ENCODE measurements around the gene NUP93. TPM values are rescaled to one million over a fixed set of nuclear protein-coding genes. Genes with fewer than 3 reads are reported as not detected.

The NUP93 gene
- total RNA-seq, 1 experiment from 2014 or later = 136 TPM

DNA sequence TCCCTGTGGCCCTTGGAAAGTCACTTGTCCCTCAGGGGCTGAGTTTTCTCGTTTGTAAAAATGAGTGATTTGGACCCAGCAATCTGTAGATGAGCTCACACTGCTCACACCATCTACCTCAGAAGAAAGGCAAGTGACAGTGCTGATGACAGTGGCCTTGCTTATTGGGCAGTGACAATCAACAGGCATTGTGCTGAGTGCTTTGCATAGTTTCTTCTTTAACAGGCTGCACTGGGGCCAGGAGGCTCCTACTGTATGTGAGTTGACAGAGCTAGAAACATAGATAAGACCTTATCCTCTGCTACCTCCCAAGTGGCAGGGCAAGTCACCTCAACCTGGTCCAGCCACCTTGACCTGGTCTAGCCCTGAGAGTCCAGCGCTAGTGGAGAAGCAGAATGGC, 105.4 kb downstream of the NUP93 start:
- no peak for DNase-seq (ENCODE audit: low spot score)
- in situ Hi-C loops (cut with HindIII; ENCODE audit: low sequenced_read_pairs) = no loop called here

DNA sequence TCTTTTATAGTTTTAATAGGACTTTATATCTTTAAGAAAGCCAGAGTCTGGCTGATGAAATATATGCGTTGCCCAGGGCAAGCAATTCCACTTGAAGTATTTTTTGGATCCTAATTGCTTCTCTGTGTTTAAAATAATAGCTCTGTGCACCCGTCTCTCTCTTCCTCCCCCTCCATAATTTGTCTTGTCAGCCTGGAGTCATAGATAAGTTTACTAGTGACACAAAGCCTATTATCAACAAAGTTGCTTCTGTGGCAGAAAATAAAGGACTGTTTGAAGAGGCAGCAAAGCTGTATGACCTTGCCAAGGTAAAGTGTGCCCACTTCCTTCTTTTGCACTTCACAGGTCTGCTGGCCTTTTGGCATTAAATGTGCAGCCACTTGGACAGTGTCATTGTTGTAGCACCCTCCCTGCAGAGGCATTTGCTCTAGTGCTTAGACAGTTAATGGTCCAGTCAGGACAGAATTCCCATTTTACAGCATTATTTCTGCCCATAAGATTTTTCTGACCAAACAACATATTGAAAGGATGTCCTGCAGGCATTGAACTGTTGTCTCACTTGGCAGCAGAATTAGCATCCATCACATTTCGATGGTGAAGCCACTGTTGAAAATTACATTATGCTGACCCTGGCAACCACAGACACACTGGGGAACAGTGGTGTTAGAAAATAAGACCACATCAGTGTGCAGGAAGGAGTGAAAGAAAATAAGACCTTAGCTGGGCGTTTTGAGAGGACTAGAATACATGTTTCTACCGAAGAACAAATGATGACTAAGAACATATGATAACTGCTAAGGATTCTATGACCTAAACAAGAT, 106.7 kb downstream of the NUP93 start:
- no peak for DNase-seq (ENCODE audit: low spot score)
- in situ Hi-C loops (cut with HindIII; ENCODE audit: low sequenced_read_pairs) = no loop called here

DNA sequence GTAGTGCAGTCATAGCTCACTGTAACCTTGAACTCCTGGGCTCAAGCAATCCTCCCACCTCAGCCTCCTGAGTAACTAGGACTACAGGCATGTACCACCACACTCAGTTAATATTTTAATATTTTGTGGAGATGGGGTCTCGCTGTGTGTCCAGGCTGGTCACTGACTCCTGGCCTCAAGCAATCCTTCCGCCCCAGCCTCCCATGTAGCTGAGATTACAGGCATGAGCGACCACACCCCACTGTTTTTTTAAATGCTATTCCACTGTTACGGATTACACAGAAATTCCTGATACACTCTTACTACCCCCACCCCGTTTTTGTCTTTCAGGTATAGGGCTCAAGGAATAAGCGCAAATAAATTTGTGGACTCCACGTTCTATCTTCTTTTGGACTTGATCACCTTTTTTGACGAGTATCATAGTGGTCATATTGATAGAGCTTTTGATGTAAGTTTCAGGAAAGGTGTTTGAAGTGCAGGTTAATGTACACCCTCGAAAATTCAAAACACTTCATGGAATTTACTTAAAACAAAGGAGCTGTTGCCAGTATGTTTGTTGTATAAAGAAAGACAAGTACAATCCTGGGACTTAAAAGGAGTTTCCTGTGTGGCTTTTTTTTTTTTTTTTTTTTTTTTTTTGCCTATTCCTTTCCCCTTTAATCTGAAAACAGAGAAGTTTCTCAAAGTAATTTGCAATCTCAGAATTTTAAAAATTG, 108.9 kb downstream of the NUP93 start:
- no peak for DNase-seq (ENCODE audit: low spot score)
- in situ Hi-C loops (cut with HindIII; ENCODE audit: low sequenced_read_pairs) = no loop called here

DNA sequence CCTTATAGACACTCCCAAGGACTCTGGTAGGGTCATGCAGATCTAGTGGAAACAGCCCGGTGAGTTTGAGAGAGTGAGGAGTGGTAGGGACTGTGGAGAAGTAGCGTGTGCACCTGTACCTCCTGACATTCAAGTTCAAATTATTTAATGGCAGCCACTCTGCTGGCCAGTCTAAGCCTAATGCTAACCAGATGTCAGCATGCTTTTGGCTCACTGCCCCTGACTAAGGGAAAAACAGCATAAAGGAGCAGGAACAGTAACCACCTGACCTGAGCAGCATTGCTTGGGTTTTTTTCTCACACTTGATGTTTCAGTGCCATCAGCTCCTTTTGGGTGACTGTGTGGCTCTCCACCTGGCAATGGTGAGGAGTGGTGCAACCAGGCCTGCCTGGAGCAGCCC, 111.3 kb downstream of the NUP93 start:
- no peak for DNase-seq (ENCODE audit: low spot score)
- in situ Hi-C loops (cut with HindIII; ENCODE audit: low sequenced_read_pairs) = no loop called here

DNA sequence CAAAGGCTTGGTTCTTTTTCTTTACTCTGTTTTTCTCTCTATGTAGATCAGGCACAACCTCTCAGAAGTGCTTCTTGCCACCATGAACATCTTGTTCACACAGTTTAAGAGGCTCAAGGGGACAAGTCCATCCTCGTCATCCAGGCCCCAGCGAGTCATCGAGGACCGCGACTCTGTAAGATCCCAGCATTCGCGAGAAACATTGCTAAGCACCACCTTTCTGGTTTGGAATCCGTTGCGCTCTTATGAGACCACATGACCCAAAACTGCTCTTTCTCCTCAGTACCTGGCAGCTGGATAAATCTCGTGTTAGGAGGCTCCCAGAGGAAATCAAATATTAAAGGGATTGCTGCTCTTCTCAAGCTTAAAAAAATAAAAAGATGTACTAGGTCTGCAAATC, 111.7 kb downstream of the NUP93 start:
- DNase-seq (ENCODE audit: low spot score) = no peak
- in situ Hi-C loops (cut with HindIII; ENCODE audit: low sequenced_read_pairs) = no loop called here

DNA sequence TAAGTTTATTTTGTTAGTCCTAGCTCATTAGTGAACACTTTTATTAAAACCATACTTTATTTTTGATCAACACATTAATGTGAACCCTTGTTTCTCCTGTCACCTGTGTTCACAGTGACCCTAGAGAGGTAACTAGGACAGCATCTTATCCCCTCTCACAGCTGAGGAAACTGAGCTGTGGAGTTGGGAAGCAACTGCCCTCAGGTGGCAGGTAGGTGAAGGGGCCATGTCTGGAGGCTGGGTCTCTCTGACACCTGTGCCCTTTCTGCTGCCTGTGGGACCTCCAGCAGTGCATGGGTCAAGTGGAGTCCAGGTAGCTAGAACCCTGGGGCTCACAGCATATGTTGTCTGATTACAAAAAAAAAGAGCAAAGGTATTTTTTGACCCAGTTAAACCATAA, 112.2 kb downstream of the NUP93 start:
- in situ Hi-C loops (cut with HindIII; ENCODE audit: low sequenced_read_pairs) = no loop called here
- no peak for DNase-seq (ENCODE audit: low spot score)

DNA sequence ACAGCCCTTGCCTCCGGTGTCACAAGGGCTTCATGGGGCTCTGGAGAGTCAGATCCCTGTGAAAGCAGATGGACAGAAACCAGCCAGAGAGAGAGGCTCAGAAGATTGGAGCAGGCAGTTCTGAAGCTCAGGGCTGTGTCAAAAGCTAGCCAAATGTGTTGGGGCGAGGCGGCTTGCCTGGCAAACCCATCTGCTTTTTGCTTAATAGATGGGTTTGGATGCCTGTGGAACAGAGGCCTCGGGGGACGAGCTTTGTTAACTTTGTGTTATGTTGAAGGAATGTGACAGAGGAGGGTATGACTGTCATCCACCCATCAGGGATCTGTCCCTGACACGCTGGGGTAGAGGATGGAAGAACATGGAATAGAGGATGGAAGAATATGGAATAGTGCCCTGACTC, 114.1 kb downstream of the NUP93 start:
- no peak for DNase-seq (ENCODE audit: low spot score)
- in situ Hi-C loops (cut with HindIII; ENCODE audit: low sequenced_read_pairs) = no loop called here

DNA sequence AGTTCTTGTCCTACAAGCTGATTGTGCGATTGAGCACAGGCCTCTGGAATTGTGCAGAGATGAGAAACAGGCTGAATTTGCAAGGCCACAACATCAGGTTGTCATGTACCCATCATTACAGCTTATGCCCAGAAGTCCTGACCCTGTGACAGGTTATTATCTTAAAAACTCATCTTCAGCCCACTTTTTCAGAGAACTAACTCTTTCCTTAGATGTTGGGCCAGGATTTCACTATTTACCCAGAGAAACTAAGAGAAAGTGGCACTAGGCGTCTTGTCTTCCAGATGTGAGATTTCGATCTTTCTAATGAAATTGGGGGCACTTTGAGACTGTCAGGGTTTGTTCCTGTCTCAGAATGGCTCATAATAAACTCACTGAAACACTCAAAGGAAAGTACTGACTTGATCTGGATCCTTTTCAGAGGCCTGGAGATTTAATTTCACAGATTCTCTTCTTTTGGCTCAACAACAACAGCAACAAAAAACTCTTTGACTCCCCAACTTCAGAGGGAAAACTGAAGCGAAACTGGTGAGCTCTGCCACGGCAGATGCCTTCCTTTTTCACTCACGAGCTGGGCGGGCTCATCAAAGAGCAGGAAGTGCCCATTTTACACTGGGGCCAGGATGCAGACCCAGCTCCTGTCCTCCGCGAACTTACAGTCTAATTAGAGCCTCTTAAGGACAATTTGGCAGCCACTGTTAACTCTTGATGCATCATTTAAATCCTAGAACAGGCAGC, 117.4 kb downstream of the NUP93 start:
- DNase-seq (ENCODE audit: low spot score) = no peak
- in situ Hi-C loops (cut with HindIII; ENCODE audit: low sequenced_read_pairs) = no loop called here

DNA sequence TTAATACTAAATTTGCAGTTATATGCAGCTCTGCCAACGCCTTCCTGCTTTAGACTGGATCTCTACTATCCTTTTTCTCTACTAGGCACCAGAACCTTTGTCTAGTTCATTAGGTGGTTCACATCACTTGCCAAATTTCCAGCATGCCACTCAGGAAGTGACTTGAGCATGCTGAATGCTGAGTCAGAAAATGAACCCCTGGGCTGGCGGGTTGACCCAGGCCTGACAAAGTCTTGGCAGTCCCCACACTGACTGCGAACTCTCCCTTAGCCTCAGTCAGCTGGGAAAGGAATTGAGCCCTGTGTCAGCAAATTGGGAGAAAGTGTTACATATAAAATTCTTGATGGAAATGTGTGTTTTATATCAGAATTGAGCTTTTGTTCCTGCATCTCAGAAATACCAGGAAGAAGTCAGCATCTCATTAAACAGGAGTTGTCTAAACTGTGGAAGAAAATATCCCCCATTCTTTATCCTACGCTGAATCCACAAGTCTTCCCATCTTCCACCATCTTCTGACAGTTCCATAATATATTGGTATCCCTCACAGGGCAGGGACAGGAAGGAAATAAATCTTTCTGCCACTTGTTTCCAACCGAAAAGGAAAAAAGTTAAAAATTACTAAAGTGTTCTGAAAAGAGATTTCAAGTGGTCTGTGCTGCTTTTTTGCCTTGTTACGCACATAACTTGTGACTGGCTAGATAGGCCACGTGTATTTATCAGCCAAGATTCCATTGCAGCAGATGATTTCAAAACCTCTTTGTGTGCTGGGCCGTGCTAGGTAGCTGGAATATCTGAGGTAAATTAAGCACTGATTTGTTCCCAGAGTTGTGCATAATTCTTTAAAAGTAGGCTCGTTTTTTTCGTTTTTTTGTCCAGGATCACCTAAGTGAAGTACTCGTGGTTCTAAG, 118.4 kb downstream of the NUP93 start:
- in situ Hi-C loops (cut with HindIII; ENCODE audit: low sequenced_read_pairs) = no loop called here
- DNase-seq (ENCODE audit: low spot score) = peak; percentile 12

DNA sequence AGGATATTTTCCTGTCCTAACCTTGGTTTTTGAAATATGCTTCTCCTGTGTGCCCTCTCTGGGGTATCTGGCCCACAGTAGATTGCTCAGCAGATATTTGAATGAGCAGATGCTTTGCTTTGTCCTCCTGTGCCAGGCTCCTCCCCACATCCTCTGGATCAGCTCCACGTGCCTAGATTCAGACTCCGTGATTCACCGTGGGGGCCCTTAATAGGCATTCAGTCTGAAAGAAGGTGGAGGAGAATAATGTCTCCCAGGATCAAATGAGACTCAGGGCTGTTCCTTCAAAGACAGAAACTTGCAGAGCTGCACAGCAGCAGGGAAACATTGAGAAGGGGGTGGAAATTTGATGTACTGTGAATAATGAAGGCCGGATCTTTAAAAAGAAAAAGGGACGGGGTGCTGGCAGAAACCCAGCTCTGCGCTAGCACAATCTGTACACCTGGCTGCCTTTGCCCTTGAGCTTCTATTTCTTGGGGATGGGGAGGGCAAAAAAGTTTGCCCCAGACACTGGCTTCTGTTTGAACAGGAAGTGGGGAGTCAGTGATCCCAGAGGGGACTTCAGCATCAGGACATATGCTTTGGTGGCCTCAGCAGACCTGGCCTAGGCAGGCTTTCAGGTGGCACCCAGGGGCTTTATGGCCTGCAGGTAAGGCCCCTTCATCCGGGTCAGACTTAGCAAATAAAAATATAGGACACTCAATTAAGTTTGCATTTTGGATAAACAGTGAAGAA, 119.2 kb downstream of the NUP93 start:
- in situ Hi-C loops (cut with HindIII; ENCODE audit: low sequenced_read_pairs) = no loop called here
- peak; percentile 70 for DNase-seq (ENCODE audit: low spot score)

DNA sequence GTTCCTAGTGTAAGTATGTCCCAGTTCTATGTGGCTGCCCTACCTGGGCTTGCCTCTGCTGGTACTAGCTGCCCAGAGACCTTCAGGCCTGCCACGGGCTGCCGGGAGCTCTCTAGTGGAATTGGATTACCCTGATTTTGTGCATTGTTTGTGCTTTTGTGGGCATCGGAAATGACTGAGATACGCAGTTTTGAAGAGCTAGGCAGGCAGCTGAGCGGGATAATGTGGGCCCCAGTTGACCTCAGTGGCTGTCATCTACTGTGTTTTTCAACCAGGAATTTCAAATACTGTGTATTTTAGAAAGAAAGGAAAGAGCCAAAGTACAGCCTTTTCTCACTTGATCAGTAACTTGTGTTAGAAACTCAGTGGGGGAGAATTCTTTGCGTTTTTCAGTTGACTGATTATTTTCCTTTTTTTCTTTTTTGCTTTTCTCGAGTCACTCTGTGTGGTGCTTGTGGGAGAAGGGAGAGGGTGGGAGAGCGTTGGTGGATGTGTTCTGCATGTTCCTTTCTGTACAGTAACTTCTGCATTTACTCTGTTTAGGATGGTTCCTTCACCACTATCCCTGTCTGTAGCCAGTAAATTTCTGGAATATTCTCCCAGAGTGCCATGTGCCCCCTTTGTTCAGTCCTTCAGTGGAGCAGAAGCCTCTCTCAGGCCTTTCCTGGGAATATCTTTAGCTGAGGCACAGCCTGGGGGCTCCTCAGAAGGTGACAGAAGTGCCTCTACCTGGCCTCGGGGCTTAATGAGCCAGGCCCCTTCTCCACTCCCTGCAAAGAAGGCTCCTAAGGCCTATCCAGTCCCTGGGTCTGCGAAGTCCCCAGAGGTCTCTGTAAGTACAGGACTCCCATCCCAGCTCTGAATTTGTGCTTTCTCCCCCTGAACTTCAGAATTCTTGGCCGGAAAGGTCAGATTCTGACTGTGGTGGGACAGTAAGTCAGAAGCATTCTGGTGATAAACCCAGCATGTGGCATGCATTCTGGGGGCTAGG, 120.1 kb downstream of the NUP93 start:
- in situ Hi-C loops (cut with HindIII; ENCODE audit: low sequenced_read_pairs) = loop anchor here (25.0 kb wide), 1 partner anchor 112 kb away; the partner anchor contains the start of gene CETP
- no peak for DNase-seq (ENCODE audit: low spot score)

DNA sequence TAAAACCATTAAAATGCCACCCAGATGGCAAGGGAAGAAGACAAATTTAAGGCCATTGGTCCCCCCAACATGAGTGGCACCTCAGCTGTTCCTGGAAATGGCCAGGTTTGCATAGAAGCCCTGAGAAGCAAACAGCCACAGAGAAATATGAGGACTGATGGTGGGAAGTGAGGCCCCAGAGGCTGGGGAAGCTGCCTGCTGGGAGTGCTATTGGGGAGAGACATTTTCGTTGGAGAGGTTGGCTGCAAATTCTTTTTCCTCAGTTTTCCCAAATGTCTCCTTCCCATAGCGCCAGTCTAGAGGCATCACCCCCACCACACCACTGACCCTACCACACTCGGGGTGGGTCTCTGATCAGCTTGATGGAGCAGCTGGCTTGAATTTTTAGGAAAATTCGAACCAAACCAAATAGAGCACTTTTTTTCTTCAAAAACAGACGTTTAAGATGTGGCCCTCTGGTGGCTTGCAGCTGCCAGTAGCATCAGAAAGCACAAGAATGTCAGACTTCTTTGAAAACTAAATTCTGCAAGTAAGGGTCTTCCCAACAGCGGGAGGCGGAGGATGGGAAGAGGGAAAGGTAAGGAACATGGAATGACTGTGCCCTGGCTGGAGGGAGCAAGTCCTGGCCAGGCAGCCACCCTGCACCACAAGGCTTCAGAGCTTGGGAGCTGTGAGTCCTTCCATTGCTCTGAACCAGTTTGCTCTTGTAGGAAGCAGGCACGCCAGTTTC, 121.9 kb downstream of the NUP93 start:
- in situ Hi-C loops (cut with HindIII; ENCODE audit: low sequenced_read_pairs) = loop anchor here (25.0 kb wide), 1 partner anchor 110 kb away; the partner anchor contains the start of gene CETP

DNA sequence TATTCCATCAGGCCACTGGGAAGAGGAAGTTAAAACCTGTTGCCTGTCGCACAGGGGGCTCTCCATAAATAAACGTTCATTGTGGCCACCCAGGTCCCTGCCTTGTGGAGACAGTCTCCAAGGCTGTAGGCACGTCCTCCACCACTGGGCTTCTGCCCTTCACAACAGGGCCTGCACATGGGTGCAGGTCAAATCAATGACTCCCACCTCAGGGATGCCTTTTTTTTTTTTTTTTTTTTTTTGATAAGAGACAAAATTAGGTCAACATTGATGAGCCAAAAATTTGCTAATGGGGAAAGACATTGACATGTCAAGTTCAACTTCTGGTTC, 122.4 kb downstream of the NUP93 start:
- in situ Hi-C loops (cut with HindIII; ENCODE audit: low sequenced_read_pairs) = loop anchor here (25.0 kb wide), 1 partner anchor 110 kb away; the partner anchor contains the start of gene CETP
- DNase-seq (ENCODE audit: low spot score) = no peak

More for the DNA sequence above, 121.9 kb downstream of the NUP93 start:
- no peak for DNase-seq (ENCODE audit: low spot score)

DNA sequence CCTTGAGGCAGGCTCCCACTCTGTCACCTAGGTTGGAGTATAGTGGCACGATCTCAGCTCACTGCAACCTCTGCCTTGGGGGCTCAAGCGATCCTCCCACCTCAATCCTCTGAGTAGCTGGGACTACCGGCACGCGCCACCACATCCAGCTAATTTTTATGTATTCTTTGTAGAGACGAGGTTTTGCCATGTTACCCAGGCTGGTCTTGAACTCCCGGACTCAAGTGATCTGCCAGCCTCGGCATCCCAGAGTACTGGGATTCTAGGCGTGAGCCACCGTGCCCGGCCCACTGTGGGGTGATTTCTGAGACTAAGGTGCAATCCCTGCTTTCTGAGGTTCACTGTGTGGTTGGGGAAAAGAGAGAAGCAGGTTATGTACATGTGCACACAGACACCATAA, 123.0 kb downstream of the NUP93 start:
- DNase-seq (ENCODE audit: low spot score) = no peak
- in situ Hi-C loops (cut with HindIII; ENCODE audit: low sequenced_read_pairs) = loop anchor here (25.0 kb wide), 1 partner anchor 109 kb away; the partner anchor contains the start of gene CETP

DNA sequence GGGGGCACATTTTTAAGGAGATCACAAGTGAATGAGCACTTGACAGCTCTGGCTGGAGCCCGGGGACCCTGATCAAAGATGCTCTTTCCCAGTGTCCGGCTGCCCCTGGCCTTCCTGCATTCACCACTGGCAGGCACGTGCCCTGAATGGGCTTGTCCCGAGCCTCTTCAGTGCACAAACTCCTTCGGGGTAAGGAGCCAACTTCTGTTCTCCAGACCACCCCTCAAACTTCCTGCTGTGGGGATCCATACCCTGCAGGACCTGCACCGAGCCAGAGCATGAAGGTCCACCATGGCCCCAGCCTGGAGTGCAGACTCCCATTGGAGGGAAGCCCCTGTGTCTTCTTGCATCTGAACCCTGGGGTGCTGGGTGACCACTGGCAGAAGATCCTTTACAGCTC, 125.3 kb downstream of the NUP93 start:
- in situ Hi-C loops (cut with HindIII; ENCODE audit: low sequenced_read_pairs) = loop anchor here (25.0 kb wide), 1 partner anchor 107 kb away; the partner anchor contains the start of gene CETP
- no peak for DNase-seq (ENCODE audit: low spot score)

DNA sequence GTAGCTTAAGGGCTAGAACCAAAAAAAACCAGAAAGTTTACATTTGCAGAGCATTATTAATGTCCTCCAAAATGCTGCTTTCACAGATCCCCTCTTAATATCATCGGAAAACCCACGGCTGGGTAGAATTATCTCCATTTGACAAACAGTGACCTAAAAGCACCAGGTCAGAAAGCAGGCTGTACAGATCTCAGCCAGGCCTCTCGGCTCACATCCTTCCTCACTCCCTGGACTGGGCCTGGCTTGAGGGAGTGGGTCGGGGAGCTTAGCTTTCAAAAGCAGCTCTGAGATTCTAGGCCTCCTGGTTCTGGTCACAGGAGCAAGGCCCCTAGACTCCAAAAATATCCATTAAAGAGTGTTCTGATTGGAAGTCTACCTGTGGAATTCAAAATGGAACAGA, 126.0 kb downstream of the NUP93 start:
- in situ Hi-C loops (cut with HindIII; ENCODE audit: low sequenced_read_pairs) = loop anchor here (25.0 kb wide), 1 partner anchor 106 kb away; the partner anchor contains the start of gene CETP
- no peak for DNase-seq (ENCODE audit: low spot score)
